HepG2 (cell line): ENCODE data around the gene CMPK1. TPM values are rescaled to one million over a fixed set of nuclear protein-coding genes. Genes with fewer than 3 reads are reported as not detected.

Experiments used
- ATAC-seq: fragments of 200-7000 bp; cut with Tn5 transposase; 3 replicates; pipeline ENCODE4 v1.9.1; 2020; ENCODE audit warnings: mild to moderate bottlenecking, moderate library complexity
- BruUV-seq: library from RNA; stranded (reverse); fragments of 400-500 nt; replicated peaks from 2 replicates; lab custom pipeline; 2021; lab: Mats Ljungman, UMichigan
- CTCF ChIA-PET: fragments of 300-600 bp; formaldehyde crosslinking; extraction: SDS; loops from one replicate; lab custom pipeline; 2021; ENCODE audit warnings: low total read pairs, inconsistent platforms, low intra/inter-chr PET ratio; lab: Yijun Ruan, JAX
- POLR2A ChIA-PET: fragments of 350-600 bp; sonication (Branson Sonifier 250); formaldehyde crosslinking; loops from one replicate; lab custom pipeline; 2020; ENCODE audit warnings: antibody characterized with exemption, inconsistent platforms; lab: Yijun Ruan, JAX
- DNase-seq: peaks from one replicate; pipeline ENCODE4 v3.0.0-alpha.2; 2015; ENCODE audit warnings: low spot score
- FAIRE-seq: peaks from 3 replicates; lab custom pipeline; 2011; peaks lifted over from hg19 to GRCh38; lab: Jason Lieb, UNC
- H2AFZ ChIP-seq: one replicate; pipeline ENCODE4 v1.6.1; 2011; ENCODE audit warnings: low read length, inconsistent platforms
- H3K27ac ChIP-seq: fragments of 300-600 bp; 3 replicates; pipeline ENCODE4 v1.8.0; 2011; ENCODE audit warnings: mixed run types, mild to moderate bottlenecking, mixed read lengths, low read length, inconsistent platforms; ENCODE audit not compliant: insufficient read depth; ENCODE audit errors: extremely low read length
- H3K27me3 ChIP-seq, 2 experiments: fragments of 200-600 bp in 1 of 2; 2 replicates in 1 of 2; 3 replicates in 1 of 2; pipeline versions ENCODE4 v1.6.0 to v1.8.0; 2011; ENCODE audit warnings: low read length in 2 of 2, mild to moderate bottlenecking in 2 of 2, moderate library complexity in 2 of 2, inconsistent platforms in 1 of 2; ENCODE audit not compliant: insufficient read depth in 2 of 2, control insufficient read depth in 1 of 2
- H3K36me3 ChIP-seq, 2 experiments: fragments of 200-600 bp in 1 of 2; replicated peaks in 1 of 2; 2 replicates in 1 of 2; 3 replicates in 1 of 2; pipeline versions ENCODE4 v1.5.1 to v1.8.0; 2011; ENCODE audit warnings: low read length in 2 of 2, inconsistent platforms in 1 of 2; ENCODE audit not compliant: insufficient read depth in 2 of 2, control insufficient read depth in 1 of 2
- H3K4me1 ChIP-seq: 2 replicates; pipeline ENCODE4 v1.5.1; 2012; ENCODE audit warnings: low read length, inconsistent platforms; ENCODE audit not compliant: insufficient read depth
- H3K4me2 ChIP-seq: 2 replicates; pipeline ENCODE4 v1.6.0; 2011; ENCODE audit warnings: low read depth, low read length, inconsistent platforms
- H3K4me3 ChIP-seq, 3 experiments: fragments of 200-600 bp in 1 of 3; sonication (generic), shearing (Covaris generic) in 1 of 3; replicated peaks in 1 of 3; 2 replicates each; pipeline ENCODE4 v1.5.1; 2011 to 2016; ENCODE audit warnings: low read length in 3 of 3, inconsistent platforms in 2 of 3, low read depth in 2 of 3, mild to moderate bottlenecking in 2 of 3, control low read depth in 1 of 3, mixed read lengths in 1 of 3; ENCODE audit not compliant: insufficient read depth in 1 of 3
- H3K79me2 ChIP-seq: one replicate; pipeline ENCODE4 v1.6.1; 2011; ENCODE audit warnings: low read length, inconsistent platforms; ENCODE audit not compliant: insufficient read depth
- H3K9ac ChIP-seq: 2 replicates; pipeline ENCODE4 v1.6.0; 2011; ENCODE audit warnings: mild to moderate bottlenecking, low read depth, low read length, inconsistent platforms; ENCODE audit not compliant: insufficient read depth
- H3K9me3 ChIP-seq: 2 replicates; pipeline ENCODE4 v1.5.1; 2012; ENCODE audit warnings: mild to moderate bottlenecking, low read length
- H4K20me1 ChIP-seq: 2 replicates; pipeline ENCODE4 v1.6.0; 2011; ENCODE audit warnings: inconsistent platforms, mild to moderate bottlenecking, low read length, moderate library complexity; ENCODE audit not compliant: insufficient read depth
- PCBP2 ChIP-seq: fragments of 200-400 bp; formaldehyde crosslinking; optimal IDR thresholded peaks from 2 replicates; pipeline ENCODE3; 2018; ENCODE audit warnings: low read length, low read depth; ENCODE audit not compliant: poor library complexity, severe bottlenecking
- ZNF687 ChIP-seq: sonication (generic); formaldehyde crosslinking; IDR thresholded peaks from 2 replicates; pipeline ENCODE4 v1.5.1; 2020; ENCODE audit warnings: mild to moderate bottlenecking, missing genetic modification reagents, moderate library complexity
- ZNF747 ChIP-seq: sonication (generic); formaldehyde crosslinking; IDR thresholded peaks from 2 replicates; pipeline ENCODE4 v1.8.1; 2023; ENCODE audit warnings: missing genetic modification reagents, mild to moderate bottlenecking, borderline replicate concordance
- WGBS: methylation state at CpG from one replicate; pipeline ENCODE4 v1.1.6; 2017; ENCODE audit warnings: low lambda C conversion rate; 5-methylcytosine and 5-hydroxymethylcytosine counted together
- in situ Hi-C: cut with HindIII; loops from 2 replicates; pipeline ENCODE4 v1.10.0; 2017; ENCODE audit warnings: low pct_unique_long_range_greater_than_20kb; ENCODE audit not compliant: extremely low pct_ligation_motif_present
- intact Hi-C: fragments of 100-400 bp; cut with micrococcal nuclease; formaldehyde crosslinking; loops from one replicate; pipeline ENCODE4 v1.10.0; 2022; ENCODE audit not compliant: unreplicated experiment
- polyA plus RNA-seq, 8 experiments: library from polyadenylated mRNA; depleted of rRNA in 3 of 8; stranded (reverse) in 7 of 8; unstranded in 1 of 8; fragments of >200 nt; fragmentation: Illumina TruSeq in 4 of 8; extraction: Trizol in 4 of 8; gene quantifications; 2 replicates each; pipeline versions ENCODE4 v1.2.1 to v1.2.3, GENCODE V29; 2011 to 2016; ENCODE audit warnings: low read depth in 4 of 8, missing spikeins in 1 of 8, mixed read lengths in 1 of 8; ENCODE audit not compliant: insufficient read depth in 1 of 8
- total RNA-seq, 5 experiments: library from RNA; depleted of rRNA; stranded (reverse); fragments of >200 nt; fragmentation: Illumina TruSeq; extraction: Trizol; gene quantifications; 2 replicates each; pipeline ENCODE4 v1.2.3, GENCODE V29; 2016; ENCODE audit warnings: low read depth in 1 of 5

The CMPK1 gene
- total and polyA plus RNA-seq, 2 of the 13 experiments (the other 11 are each of a cell fraction or from before 2014, with no cell fraction given): 38.3 to 92.0 TPM

- TF ChIP-seq ZNF687: 0 out of 2 replicates have a peak, but pooled peaks have one; percentile 31
Measured at GRCh38 chr1:47412437-47412836, 78.8 kb downstream of the CMPK1 start (continued).

DNA sequence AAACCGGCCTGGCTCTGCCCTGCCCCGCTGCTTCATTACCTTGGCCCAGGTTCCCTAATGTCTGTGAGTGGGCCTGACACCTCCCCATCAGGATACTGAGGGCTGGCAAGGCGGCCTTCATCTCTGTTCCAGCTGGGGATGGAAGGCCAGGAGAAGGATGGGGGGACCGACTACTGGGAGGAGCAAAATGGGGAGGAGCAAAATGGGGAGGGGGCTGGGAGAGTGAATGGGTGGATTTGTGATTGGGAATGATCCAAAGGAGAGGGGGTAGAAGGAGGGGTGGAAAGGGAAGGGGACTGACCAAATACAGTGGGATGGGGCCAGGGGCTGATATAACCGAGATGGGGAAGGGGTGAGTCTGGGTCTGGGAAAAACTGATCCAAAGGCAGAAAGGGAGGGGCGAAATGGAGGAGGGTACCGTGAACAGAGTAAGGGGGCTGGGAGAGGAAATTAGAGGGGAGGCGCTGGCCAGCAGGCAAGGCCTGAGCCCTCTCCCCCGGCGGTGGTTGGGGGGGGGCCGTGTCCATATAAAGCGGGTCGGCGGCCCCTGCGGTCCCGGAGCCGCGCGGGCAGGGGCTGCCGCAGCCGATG lies 82.2 kb downstream of the CMPK1 start, which contains the start of gene FOXE3:
Gene FOXE3 (plus strand): TSS at position 558 of the 591 bp plus-strand sequence. CDS start 31 bp downstream, at position 589.
- TF ChIP-seq PCBP2 (peak; percentile 27), ZNF747 (CRISPR knock-in tag) (no peak)
- TF ChIP-seq, all 625 proteins: peak for 1
- Histone ChIP-seq H3K4me3 (no peak within 1 kb of the TSS), H3K79me2 (no peaks in the 10 kb centered on the region), H2AFZ (no peak within 1 kb of the TSS), H4K20me1 (no peaks in the 10 kb centered on the region), H3K27me3 (peaks cover 0 to 21% of the 10 kb centered on the region in 2 experiments; a peak in 4 of 5 replicates), H3K36me3 (no peaks in the 10 kb centered on the region), H3K27ac (no peak within 1 kb of the TSS), H3K9ac (no peak within 1 kb of the TSS), H3K9me3 (no peaks in the 10 kb centered on the region), H3K4me2 (no peak within 1 kb of the TSS), H3K4me1 (peaks cover 13% of the 10 kb centered on the region; the same call in 1 of the 2 replicates)
- 68% methylated on average over 16 of the region's 21 CpGs for WGBS
- in situ Hi-C loops (no loop called here), intact Hi-C loops (no loop called here)
- DNase-seq (no peak), FAIRE-seq (no peak), ATAC-seq (no peak)
- POLR2A ChIA-PET: no interaction called here
- BruUV-seq: no TSS peak
- CTCF ChIA-PET: no interaction called here
